ENCODE results near the gene HDAC8.
"Not testable (repeated sequence)": the region's sequence is repeated elsewhere in the genome, so short reads cannot be mapped to it uniquely, and the experiment has no call there.

The HDAC8 gene

DNA sequence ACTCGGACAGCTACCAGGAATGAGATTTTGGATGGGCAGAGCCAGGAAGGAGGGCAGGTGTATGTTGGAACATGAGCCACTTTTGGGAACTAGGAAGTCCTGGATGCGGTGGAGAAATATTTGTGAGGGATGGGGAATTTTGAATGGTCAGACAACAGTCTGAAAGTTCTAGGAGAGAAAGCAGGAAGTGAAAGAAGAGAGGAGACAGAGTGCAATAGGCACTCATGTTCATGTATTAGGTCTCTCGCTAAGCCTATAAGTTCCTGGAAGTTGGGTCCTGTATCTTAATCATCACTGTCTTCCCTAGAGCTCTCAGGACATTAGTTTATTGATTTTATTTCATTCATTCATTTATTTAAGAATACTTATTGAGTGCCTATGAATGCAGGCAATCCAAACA lies 201.2 kb downstream of the HDAC8 start:
- no peak for DNase-seq

GRCh38 chrX:72368796-72369195 lies 203.8 kb downstream of the HDAC8 start:
- DNase-seq = no peak

DNA sequence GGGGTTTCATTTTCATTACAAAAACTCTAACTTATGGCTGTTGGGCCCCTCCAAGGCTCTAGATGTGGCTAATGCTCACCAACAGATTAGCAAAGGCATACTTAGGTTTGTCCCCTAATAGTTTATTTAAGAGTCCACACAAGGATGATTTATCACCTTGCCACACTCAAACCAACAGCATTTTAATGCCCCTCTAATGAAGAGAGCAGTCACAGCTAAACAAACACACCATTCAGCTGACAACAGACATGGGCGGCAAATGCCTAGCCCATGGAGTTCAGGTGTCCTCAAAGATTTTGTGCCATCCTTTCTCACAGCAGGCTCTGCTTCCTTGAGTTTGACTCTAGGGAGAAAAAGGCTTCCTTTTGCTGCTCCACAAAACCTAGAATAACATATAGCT lies 205.1 kb downstream of the HDAC8 start:
- DNase-seq = no peak

DNA sequence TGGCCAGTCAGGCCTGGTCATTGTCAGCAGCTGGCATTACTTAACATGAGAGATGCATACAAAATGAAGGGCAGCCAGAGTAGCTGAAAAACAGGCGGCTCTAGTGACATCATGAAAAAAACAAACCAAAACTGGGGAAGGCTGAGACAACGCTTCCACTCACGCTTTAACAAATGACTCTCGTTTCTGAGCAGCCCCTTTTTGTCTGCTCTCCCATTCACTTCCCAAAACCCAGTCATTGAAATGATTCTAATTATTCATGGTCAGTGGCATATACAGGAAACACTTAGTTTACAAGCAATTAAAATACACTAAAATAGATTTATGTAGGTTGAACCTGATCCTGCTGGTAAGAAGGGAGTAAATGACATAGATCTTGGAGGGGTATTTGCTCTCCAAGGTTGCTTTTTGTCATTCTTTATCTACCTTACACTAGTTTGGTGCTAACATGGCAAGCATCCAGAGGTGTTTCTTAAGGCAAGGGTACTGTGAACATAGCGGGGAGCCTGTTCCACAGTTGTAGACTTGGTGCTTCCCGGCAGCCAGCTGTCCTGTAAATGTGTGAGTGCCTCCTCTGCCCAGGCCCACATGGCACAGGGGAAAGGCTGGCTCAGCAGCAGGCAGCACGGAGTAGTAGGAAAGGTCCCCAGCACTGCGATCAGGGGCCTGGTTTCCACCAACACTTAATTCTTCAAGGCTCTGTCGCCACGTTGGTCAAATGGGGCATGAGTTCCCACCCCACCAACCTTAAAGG lies 205.8 kb downstream of the HDAC8 start:
- DNase-seq = no peak

GRCh38 chrX:72366178-72366577 lies 206.5 kb downstream of the HDAC8 start:
- DNase-seq = no peak

GRCh38 chrX:72365126-72365525 lies 207.5 kb downstream of the HDAC8 start:
- no peak for DNase-seq

GRCh38 chrX:72360326-72360725 lies 212.3 kb downstream of the HDAC8 start:
- no peak for DNase-seq

- DNase-seq = no peak
These were observed 214.3 kb downstream of the HDAC8 start for GRCh38 chrX:72358313-72358712.

- no peak for DNase-seq
These were observed 219.9 kb downstream of the HDAC8 start for GRCh38 chrX:72352786-72353185.

DNA sequence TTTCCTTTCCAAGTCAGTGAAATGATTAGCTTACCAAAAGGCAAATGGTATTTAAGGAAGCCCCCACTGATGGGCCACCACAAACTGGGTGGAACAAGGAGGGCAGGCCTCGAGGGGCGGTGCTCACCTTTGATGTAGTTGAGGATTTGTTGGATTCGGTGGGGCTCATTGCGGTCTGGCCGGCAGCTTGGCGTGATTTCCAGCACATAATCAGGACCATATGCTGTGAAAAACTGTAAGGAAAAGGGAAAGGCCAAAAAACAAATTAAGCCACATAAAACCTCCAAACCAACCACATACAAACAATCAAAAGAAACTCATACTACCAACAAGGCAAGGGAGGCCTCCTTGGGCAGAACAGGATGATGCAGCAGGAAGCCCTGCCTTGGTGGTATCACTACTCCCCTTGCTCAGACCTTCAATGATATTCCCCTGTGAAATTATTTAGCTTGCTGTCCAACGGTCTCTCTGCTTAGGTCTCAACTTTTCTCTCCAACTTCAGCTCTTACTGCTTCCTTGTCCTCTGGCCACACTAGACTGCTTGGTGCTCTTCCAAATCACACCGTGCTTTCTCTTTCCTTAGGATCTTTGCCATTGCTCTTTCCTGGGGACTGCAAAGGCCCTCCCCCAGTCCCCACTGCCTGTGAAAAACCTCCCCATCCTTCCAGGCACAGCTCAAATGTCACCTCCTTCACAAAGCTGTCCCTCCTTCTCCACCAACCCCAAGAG lies 220.9 kb downstream of the HDAC8 start:
- no peak for DNase-seq

GRCh38 chrX:72349190-72349589 lies 223.5 kb downstream of the HDAC8 start:
- DNase-seq = no peak

- no peak for DNase-seq
These were observed 224.2 kb downstream of the HDAC8 start for GRCh38 chrX:72348247-72348979.

DNA sequence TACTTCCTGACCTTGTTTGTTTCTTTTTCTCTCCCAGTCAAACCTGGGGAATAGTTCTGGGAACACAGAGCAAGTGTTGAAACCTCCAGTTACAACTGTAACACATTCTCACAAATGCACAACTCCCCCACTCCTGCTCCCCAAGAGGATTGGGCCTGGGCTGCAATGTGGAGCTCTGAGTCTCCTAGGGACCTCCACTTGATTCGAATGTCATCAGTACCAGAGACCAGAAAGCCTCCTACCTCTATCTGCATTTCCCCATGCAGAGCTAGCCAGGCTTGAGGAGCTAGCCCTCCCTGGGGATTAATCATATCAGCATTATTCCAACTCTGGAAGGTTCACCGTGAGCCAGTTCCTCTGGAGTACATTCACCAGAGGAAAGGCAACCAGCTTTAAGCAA lies 225.3 kb downstream of the HDAC8 start:
- DNase-seq = no peak

- DNase-seq = no peak
These were observed 226.2 kb downstream of the HDAC8 start for GRCh38 chrX:72346302-72346949.

- no peak for DNase-seq
These were observed 232.0 kb downstream of the HDAC8 start for GRCh38 chrX:72340626-72341025.

DNA sequence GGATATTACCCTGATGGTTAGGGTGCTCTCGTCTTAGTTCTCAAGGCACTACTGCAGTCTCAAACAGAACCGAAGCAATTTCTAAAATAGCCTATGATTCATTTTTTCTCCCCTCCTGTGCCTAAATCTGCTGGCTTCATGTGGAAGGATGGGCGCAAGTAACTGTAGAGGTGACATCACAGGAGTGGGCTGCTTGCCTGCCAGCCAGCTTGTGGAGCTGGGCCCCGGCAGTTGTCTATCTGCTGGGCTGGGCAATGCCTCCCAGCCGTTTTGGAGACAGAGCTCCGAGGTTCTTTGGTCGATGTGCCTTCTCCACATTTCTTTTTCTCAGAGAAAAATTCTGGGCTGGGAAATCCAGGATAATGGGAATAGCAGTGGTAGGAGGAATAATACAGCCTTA lies 232.6 kb downstream of the HDAC8 start:
- no peak for DNase-seq

DNA sequence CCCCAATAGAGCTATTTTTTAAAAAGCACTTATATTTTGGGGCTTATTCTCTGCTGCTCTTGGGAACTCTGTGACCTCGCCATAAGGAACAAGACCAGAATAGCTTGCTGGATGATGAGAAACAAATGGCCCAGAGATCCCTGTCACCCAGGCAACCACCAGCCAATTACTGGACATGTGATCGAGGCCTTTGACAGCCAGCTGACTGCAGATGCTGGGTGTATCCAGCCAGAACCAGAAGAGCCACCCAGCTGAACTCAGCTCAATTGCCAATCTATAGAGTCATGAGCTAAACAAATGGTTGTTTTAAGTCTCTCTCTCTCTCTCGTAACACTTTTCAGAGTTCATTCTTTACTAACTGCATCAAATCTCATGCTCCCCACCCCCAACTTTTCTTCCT lies 242.5 kb downstream of the HDAC8 start:
- peak; percentile 5 for DNase-seq

GRCh38 chrX:72326605-72327300 lies 245.9 kb downstream of the HDAC8 start:
- DNase-seq = no peak

- not testable (repeated sequence) for DNase-seq
These were observed 253.0 kb downstream of the HDAC8 start for GRCh38 chrX:72319651-72320050.

DNA sequence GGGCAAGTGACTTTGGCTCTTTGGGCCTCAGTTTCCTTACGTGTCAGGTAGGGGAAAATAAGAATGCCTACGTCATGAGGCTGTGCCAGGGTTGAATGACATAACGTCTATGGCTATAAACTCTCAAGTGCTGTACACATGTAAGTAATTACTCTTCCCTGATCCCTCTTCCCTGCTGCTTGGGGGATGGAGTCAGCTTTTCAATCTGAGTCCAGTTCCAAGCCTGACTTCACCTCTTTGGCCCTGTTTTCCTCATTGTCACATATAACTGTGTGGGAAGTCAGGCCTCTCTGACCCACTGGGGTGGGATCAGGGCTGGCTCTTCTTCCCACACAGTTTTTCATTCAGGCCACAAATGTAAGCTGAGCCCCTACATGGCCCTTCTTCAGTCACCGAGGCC lies 255.5 kb downstream of the HDAC8 start:
- no peak for DNase-seq

DNA sequence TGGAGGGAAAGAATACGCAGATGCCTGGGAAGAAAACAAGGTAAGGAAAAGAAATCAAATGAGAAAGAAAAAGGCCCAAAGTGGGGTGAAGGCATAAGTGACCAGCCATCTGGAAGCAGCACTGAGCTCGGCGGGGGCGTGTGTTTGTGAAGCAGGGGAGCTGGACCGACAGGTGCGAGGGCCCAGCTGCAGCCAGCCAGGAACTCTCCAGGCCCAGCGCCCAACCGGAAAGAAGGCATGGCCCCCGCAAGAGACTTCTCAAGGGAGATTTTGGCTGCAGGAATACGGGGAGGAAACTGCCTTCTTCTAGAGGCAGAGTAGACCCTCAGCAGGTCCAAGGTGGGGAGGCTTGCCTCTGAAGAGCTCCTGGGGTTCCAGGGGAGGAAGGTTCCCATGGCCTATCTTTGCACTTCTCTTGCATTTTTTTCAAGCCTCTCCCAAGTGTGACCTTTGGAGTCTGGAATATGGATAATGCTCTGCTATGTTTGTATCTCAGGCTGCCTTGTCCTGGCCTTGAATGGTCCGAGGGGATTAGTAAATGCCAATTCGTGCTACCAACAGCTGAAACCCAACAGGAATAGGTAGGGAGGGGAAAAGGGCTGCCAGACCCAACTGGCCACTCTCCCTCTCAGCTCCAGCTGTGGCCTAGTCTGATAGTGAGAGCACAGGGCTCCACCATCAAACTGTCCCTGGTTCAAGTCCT lies 256.1 kb downstream of the HDAC8 start:
- no peak for DNase-seq

DNA sequence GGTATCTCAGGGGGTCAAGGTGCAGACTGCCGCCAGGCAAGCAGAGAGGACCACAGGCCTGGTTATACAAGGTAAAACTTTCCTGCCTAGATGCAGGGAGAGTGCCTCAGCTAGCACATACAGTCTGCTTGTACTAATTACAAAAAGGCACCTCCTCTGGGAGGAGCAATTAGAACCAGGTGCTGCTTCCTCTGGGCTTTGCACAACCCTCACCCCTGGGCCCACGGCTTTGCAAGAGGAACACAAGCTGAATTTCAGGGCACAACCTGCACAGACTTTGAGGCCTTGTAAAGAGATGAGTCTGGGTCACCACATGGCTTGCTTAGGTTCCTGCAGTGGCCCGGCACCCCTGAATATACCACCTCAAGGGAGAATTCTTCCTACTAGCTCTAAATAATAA lies 257.8 kb downstream of the HDAC8 start:
- no peak for DNase-seq
